ENCODE data around the gene AP3D1. TPM values are rescaled to one million over a fixed set of nuclear protein-coding genes. Genes with fewer than 3 reads are reported as not detected.

The AP3D1 gene
- total RNA-seq, 2 donors from 2014 or later = 105 to 137 TPM

- no peak for TF ChIP-seq CTCF (IDR thresholded peaks at IDR 0.05)
- Histone ChIP-seq H3K9ac (ENCODE audit: low read depth in 2 of 2, low read length in 2 of 2) (no peak overlapping the region), H3K4me1 (no peaks in the 10 kb centered on the region), H3K4me3 (no peak overlapping the region), H3K36me3 (peaks cover 54% of the 10 kb centered on the region), H3K27ac (no peak overlapping the region), H3K9me3 (no peaks in the 10 kb centered on the region), H3K27me3 (no peaks in the 10 kb centered on the region)
- DNase-seq = no peak
- intact Hi-C loops (cut with DNase I) = no loop called here
These were observed 34.0 kb downstream of the AP3D1 start for GRCh38 chr19:2117215-2117960.

- DNase-seq = no peak
- peaks cover 51% of the 10 kb centered on the region for H3K36me3 ChIP-seq
- no peaks in the 10 kb centered on the region for H3K27me3 ChIP-seq
- no peak overlapping the region for H3K27ac ChIP-seq
- H3K4me3 ChIP-seq = no peak overlapping the region
- intact Hi-C loops (cut with DNase I) = no loop called here
- no peaks in the 10 kb centered on the region for H3K9me3 ChIP-seq
- no peak overlapping the region for H3K9ac ChIP-seq (ENCODE audit: low read depth in 2 of 2, low read length in 2 of 2)
- no peak for TF ChIP-seq CTCF (IDR thresholded peaks at IDR 0.05)
- H3K4me1 ChIP-seq = no peaks in the 10 kb centered on the region
These were observed 34.9 kb downstream of the AP3D1 start for GRCh38 chr19:2116507-2116906.

- peaks cover 52% of the 10 kb centered on the region for H3K36me3 ChIP-seq
- no peak overlapping the region for H3K9ac ChIP-seq (ENCODE audit: low read depth in 2 of 2, low read length in 2 of 2)
- H3K4me1 ChIP-seq = no peaks in the 10 kb centered on the region
- H3K4me3 ChIP-seq = no peak overlapping the region
- no peak for DNase-seq
- no peak for TF ChIP-seq CTCF (IDR thresholded peaks at IDR 0.05)
- no peaks in the 10 kb centered on the region for H3K9me3 ChIP-seq
- no peaks in the 10 kb centered on the region for H3K27me3 ChIP-seq
- intact Hi-C loops (cut with DNase I) = no loop called here
- no peak overlapping the region for H3K27ac ChIP-seq
These were observed 35.4 kb downstream of the AP3D1 start for GRCh38 chr19:2115911-2116426.

- no peaks in the 10 kb centered on the region for H3K9me3 ChIP-seq
- intact Hi-C loops (cut with DNase I) = no loop called here
- H3K9ac ChIP-seq (ENCODE audit: low read depth in 2 of 2, low read length in 2 of 2) = no peak overlapping the region
- no peak for TF ChIP-seq CTCF (IDR thresholded peaks at IDR 0.05)
- DNase-seq = no peak
- no peaks in the 10 kb centered on the region for H3K4me1 ChIP-seq
- no peaks in the 10 kb centered on the region for H3K27me3 ChIP-seq
- H3K27ac ChIP-seq = no peak overlapping the region
- no peak overlapping the region for H3K4me3 ChIP-seq
- H3K36me3 ChIP-seq = peaks cover 51% of the 10 kb centered on the region
These were observed 36.0 kb downstream of the AP3D1 start for GRCh38 chr19:2115324-2115723.

GRCh38 chr19:2114821-2115220 is 36.5 kb downstream of the AP3D1 start:
- no peaks in the 10 kb centered on the region for H3K9me3 ChIP-seq
- H3K27me3 ChIP-seq = no peaks in the 10 kb centered on the region
- H3K36me3 ChIP-seq = peaks cover 51% of the 10 kb centered on the region
- no peak overlapping the region for H3K9ac ChIP-seq (ENCODE audit: low read depth in 2 of 2, low read length in 2 of 2)
- H3K4me3 ChIP-seq = no peak overlapping the region
- TF ChIP-seq CTCF (IDR thresholded peaks at IDR 0.05) = no peak
- H3K27ac ChIP-seq = no peak overlapping the region
- intact Hi-C loops (cut with DNase I) = no loop called here
- H3K4me1 ChIP-seq = no peaks in the 10 kb centered on the region
- DNase-seq = no peak

All from colonic mucosa (tissue), 4 donors.